ENCODE results near the gene LOC128125822.

The LOC128125822 gene

GRCh38 chr6:63538550-63538949 lies 33.7 kb upstream of the LOC128125822 start:
- no peak overlapping the region for H3K4me3 ChIP-seq

GRCh38 chr6:63543001-63543400 lies 29.3 kb upstream of the LOC128125822 start:
- H3K27ac Mint-ChIP-seq = no peak overlapping the region
- no peaks in the 10 kb centered on the region for H3K36me3 Mint-ChIP-seq (ENCODE audit: low read depth)
- H3K27ac ChIP-seq (ENCODE audit: low read depth) = no peak overlapping the region
- H3K79me2 ChIP-seq (replicated peaks; ENCODE audit: insufficient read depth) = no peaks in the 10 kb centered on the region
- no peaks in the 10 kb centered on the region for H3K4me1 Mint-ChIP-seq
- no peaks in the 10 kb centered on the region for H4K20me1 ChIP-seq (replicated peaks; ENCODE audit: insufficient read depth)
- H3K4me1 ChIP-seq (ENCODE audit: insufficient read depth) = no peaks in the 10 kb centered on the region
- H3K4me3 ChIP-seq = no peak overlapping the region
- DNase-seq (ENCODE audit: low spot score) = no peak
- H3K4me3 Mint-ChIP-seq = no peak overlapping the region
- no peaks in the 10 kb centered on the region for H3K27me3 ChIP-seq (ENCODE audit: insufficient read depth)
- no peaks in the 10 kb centered on the region for H3F3A ChIP-seq (replicated peaks; ENCODE audit: low read depth)
- no peaks in the 10 kb centered on the region for H3K9me2 ChIP-seq (ENCODE audit: insufficient read depth)
- peaks cover 2% of the 10 kb centered on the region for H3K27me3 Mint-ChIP-seq (ENCODE audit: insufficient read depth, low read depth, poor library complexity)
- H3K36me3 ChIP-seq (ENCODE audit: insufficient read depth) = no peaks in the 10 kb centered on the region
- peaks cover 10% of the 10 kb centered on the region for H3K9me3 Mint-ChIP-seq
- H3K4me2 ChIP-seq = no peak overlapping the region
- ATAC-seq = no peak
- no peak overlapping the region for H2AFZ ChIP-seq
- TF ChIP-seq POLR2AphosphoS5 (IDR thresholded peaks at IDR 0.05; ENCODE audit: low read depth) = no peak
- no peak for TF ChIP-seq EZH2phosphoT487 (IDR thresholded peaks at IDR 0.05; ENCODE audit: unreplicated experiment)
- TF ChIP-seq REST (IDR thresholded peaks at IDR 0.05; ENCODE audit: unreplicated experiment) = no peak
- no peak for TF ChIP-seq STAT1 (IDR thresholded peaks at IDR 0.05; ENCODE audit: unreplicated experiment)
- TF ChIP-seq CREB1 (CRISPR knock-in tag; IDR thresholded peaks at IDR 0.05; ENCODE audit: low read depth) = no peak
- no peak for TF ChIP-seq EZH2 (IDR thresholded peaks at IDR 0.05; ENCODE audit: low read depth, unreplicated experiment)
- no peak for TF ChIP-seq ZNF462 (CRISPR knock-in tag; IDR thresholded peaks at IDR 0.05)
- no peak for TF ChIP-seq ZNF114 (CRISPR knock-in tag; IDR thresholded peaks at IDR 0.05)
- no peak for TF ChIP-seq ZNF331 (CRISPR knock-in tag; IDR thresholded peaks at IDR 0.05; ENCODE audit: low read depth)

More at GRCh38 chr6:63538550-63538949, 33.7 kb upstream of the LOC128125822 start:
- Histone ChIP-seq H3K4me1 (ENCODE audit: insufficient read depth) (no peaks in the 10 kb centered on the region), H3K27me3 (ENCODE audit: insufficient read depth) (no peaks in the 10 kb centered on the region), H2AFZ (no peak overlapping the region), H3F3A (replicated peaks; ENCODE audit: low read depth) (no peaks in the 10 kb centered on the region), H3K4me2 (no peak overlapping the region), H3K79me2 (replicated peaks; ENCODE audit: insufficient read depth) (no peaks in the 10 kb centered on the region), H3K9me2 (ENCODE audit: insufficient read depth) (no peaks in the 10 kb centered on the region), H3K27ac (ENCODE audit: low read depth) (no peak overlapping the region), H4K20me1 (replicated peaks; ENCODE audit: insufficient read depth) (no peaks in the 10 kb centered on the region), H3K36me3 (ENCODE audit: insufficient read depth) (no peaks in the 10 kb centered on the region)
- TF ChIP-seq POLR2AphosphoS5 (IDR thresholded peaks at IDR 0.05; ENCODE audit: low read depth) = no peak
- TF ChIP-seq JUNB (IDR thresholded peaks at IDR 0.05; ENCODE audit: unreplicated experiment) = no peak
- TF ChIP-seq EZH2phosphoT487 (IDR thresholded peaks at IDR 0.05; ENCODE audit: unreplicated experiment) = no peak
- no peak for TF ChIP-seq STAT1 (IDR thresholded peaks at IDR 0.05; ENCODE audit: unreplicated experiment)
- TF ChIP-seq ZNF114 (CRISPR knock-in tag; IDR thresholded peaks at IDR 0.05) = no peak
- TF ChIP-seq ETS1 (IDR thresholded peaks at IDR 0.05) = no peak
- Mint-ChIP-seq H3K36me3 (ENCODE audit: low read depth) (no peaks in the 10 kb centered on the region), H3K27ac (no peak overlapping the region), H3K27me3 (ENCODE audit: insufficient read depth, low read depth, poor library complexity) (peaks cover 2% of the 10 kb centered on the region), H3K4me1 (no peaks in the 10 kb centered on the region), H3K9me3 (peaks cover 8% of the 10 kb centered on the region; the same call in 1 of the 3 replicates), H3K4me3 (no peak overlapping the region)
- DNase-seq (ENCODE audit: low spot score) (no peak), ATAC-seq (no peak)

All from GM23338 (cell line).